Neural cell (in vitro differentiated cells): ENCODE results near the gene SEC14L6. TPM values are rescaled to one million over a fixed set of nuclear protein-coding genes. Genes with fewer than 3 reads are reported as not detected.

Source experiments
- H2AFZ ChIP-seq: fragments of 200-600, 300-800 bp; sonication (generic), shearing (Covaris generic); 2 replicates; pipeline ENCODE4 v1.6.0; 2014; ENCODE audit warnings: low read depth, mild to moderate bottlenecking, antibody characterized with exemption, low read length, moderate library complexity
- H3F3A ChIP-seq: fragments of 200-600 bp; shearing (Covaris generic); 2 replicates; pipeline ENCODE4 v1.6.1; 2016; ENCODE audit warnings: mild to moderate bottlenecking, moderate library complexity, mixed read lengths, antibody characterized with exemption, low read length; ENCODE audit not compliant: insufficient read depth, poor library complexity, severe bottlenecking
- H3K27ac ChIP-seq: fragments of 200-600, 300-800 bp; sonication (generic), shearing (Covaris generic); 2 replicates; pipeline ENCODE4 v1.5.1; 2014; ENCODE audit warnings: mild to moderate bottlenecking, low read length, moderate library complexity
- H3K27me3 ChIP-seq: fragments of 300-800, 200-600 bp; sonication (generic), shearing (Covaris generic); 2 replicates; pipeline ENCODE4 v1.6.0; 2014; ENCODE audit warnings: mild to moderate bottlenecking, low read depth, low read length, moderate library complexity; ENCODE audit not compliant: insufficient read depth
- H3K36me3 ChIP-seq: fragments of 300-800, 200-600 bp; sonication (generic), shearing (Covaris generic); 2 replicates; pipeline ENCODE4 v1.5.1; 2014; ENCODE audit warnings: mild to moderate bottlenecking, antibody characterized with exemption, low read length, moderate library complexity; ENCODE audit not compliant: insufficient read depth
- H3K4me2 ChIP-seq: fragments of 300-800, 200-600 bp; sonication (generic), shearing (Covaris generic); 2 replicates; pipeline ENCODE4 v1.6.0; 2014; ENCODE audit warnings: mild to moderate bottlenecking, low read length
- H3K4me3 ChIP-seq: fragments of 300-800, 200-600 bp; sonication (generic), shearing (Covaris generic); 2 replicates; pipeline ENCODE4 v1.5.1; 2014; ENCODE audit warnings: mild to moderate bottlenecking, low read length, moderate library complexity
- H3K79me2 ChIP-seq: fragments of 200-600 bp; shearing (Covaris generic); replicated peaks from 2 replicates; pipeline ENCODE4 v1.6.0; 2014; ENCODE audit warnings: mild to moderate bottlenecking, low read length, moderate library complexity; ENCODE audit not compliant: insufficient read depth
- H3K9ac ChIP-seq: fragments of 300-800, 200-600 bp; sonication (generic), shearing (Covaris generic); 2 replicates; pipeline ENCODE4 v1.6.1; 2016; ENCODE audit warnings: mild to moderate bottlenecking, low read length, mixed read lengths
- H3K9me2 ChIP-seq: fragments of 200-600 bp; shearing (Covaris generic); 2 replicates; pipeline ENCODE4 v1.6.1; 2016; ENCODE audit warnings: mild to moderate bottlenecking, low read length, mixed read lengths; ENCODE audit not compliant: insufficient read depth
- H3K9me3 ChIP-seq: fragments of 200-600, 300-800 bp; sonication (generic), shearing (Covaris generic); 2 replicates; pipeline ENCODE4 v1.6.1; 2016; ENCODE audit warnings: mild to moderate bottlenecking, mixed run types, low read length, moderate library complexity, mixed read lengths
- H4K20me1 ChIP-seq: fragments of 200-600 bp; shearing (Covaris generic); 2 replicates; pipeline ENCODE4 v1.6.1; 2016; ENCODE audit warnings: mild to moderate bottlenecking, mixed run types; ENCODE audit not compliant: insufficient read depth
- CTCF ChIP-seq: fragments of 450-650 bp; IDR thresholded peaks from 2 replicates; pipeline ENCODE4 v1.5.1; 2014; ENCODE audit warnings: antibody characterized with exemption, mild to moderate bottlenecking, moderate library complexity; ENCODE audit not compliant: poor library complexity, severe bottlenecking
- EP300 ChIP-seq: fragments of 450-650 bp; conservative IDR thresholded peaks from 2 replicates; pipeline ENCODE4 v1.6.1; 2014; ENCODE audit warnings: antibody characterized with exemption, mild to moderate bottlenecking, moderate library complexity; ENCODE audit not compliant: poor library complexity, severe bottlenecking
- EZH2 ChIP-seq: fragments of 200-600, 300-800 bp; shearing (Covaris generic), sonication (generic); IDR thresholded peaks from 2 replicates; pipeline ENCODE4 v1.6.1; 2014; ENCODE audit warnings: antibody characterized with exemption, low read length, borderline replicate concordance, mild to moderate bottlenecking; ENCODE audit not compliant: insufficient read depth, poor library complexity, severe bottlenecking
- MXI1 ChIP-seq: fragments of 450-650 bp; conservative IDR thresholded peaks from 2 replicates; pipeline ENCODE4 v1.6.1; 2014; ENCODE audit warnings: antibody characterized with exemption, mild to moderate bottlenecking; ENCODE audit not compliant: poor library complexity, severe bottlenecking
- POLR2AphosphoS5 ChIP-seq: IDR thresholded peaks from 2 replicates; pipeline ENCODE4 v1.6.1; 2012
- RAD21 ChIP-seq: fragments of 450-650 bp; conservative IDR thresholded peaks from 2 replicates; pipeline ENCODE4 v1.6.1; 2014; ENCODE audit warnings: antibody characterized with exemption, mild to moderate bottlenecking, moderate library complexity
- REST ChIP-seq: IDR thresholded peaks from 2 replicates; pipeline ENCODE4 v1.6.1; 2012; ENCODE audit warnings: borderline replicate concordance
- SMC3 ChIP-seq: fragments of 450-650 bp; conservative IDR thresholded peaks from 2 replicates; pipeline ENCODE4 v1.6.1; 2014; ENCODE audit warnings: antibody characterized with exemption, mild to moderate bottlenecking, moderate library complexity; ENCODE audit not compliant: poor library complexity
- TAF1 ChIP-seq: IDR thresholded peaks from 2 replicates; pipeline ENCODE4 v1.6.1; 2012; ENCODE audit warnings: low read depth
- polyA plus RNA-seq: library from polyadenylated mRNA; depleted of rRNA; stranded (reverse); fragments of >200 nt; gene quantifications from 2 replicates; pipeline ENCODE4 v1.2.3, GENCODE V29; 2014

SEC14L6 gene
- polyA plus RNA-seq, 1 donor from 2014 or later, result not detected

- Histone ChIP-seq H3K27ac (no peak overlapping the region), H3F3A (no peaks in the 10 kb centered on the region), H3K27me3 (no peaks in the 10 kb centered on the region), H4K20me1 (no peaks in the 10 kb centered on the region), H3K9me2 (no peaks in the 10 kb centered on the region), H2AFZ (no peak overlapping the region), H3K79me2 (no peaks in the 10 kb centered on the region), H3K9me3 (no peaks in the 10 kb centered on the region), H3K9ac (no peak overlapping the region), H3K36me3 (no peaks in the 10 kb centered on the region), H3K4me3 (no peak overlapping the region), H3K4me2 (no peak overlapping the region)
- no peak for TF ChIP-seq MXI1
- TF ChIP-seq EP300, result no peak
- no peak for TF ChIP-seq TAF1
- TF ChIP-seq CTCF, result no peak
- no peak for TF ChIP-seq RAD21
- TF ChIP-seq EZH2, result no peak
- TF ChIP-seq POLR2AphosphoS5, result no peak
- TF ChIP-seq REST, result no peak
Measured at GRCh38 chr22:30486118-30486517, 60.4 kb downstream of the SEC14L6 start.

GRCh38 chr22:30485362-30485988, 61.1 kb downstream of the SEC14L6 start:
- no peak overlapping the region for H2AFZ ChIP-seq

More at GRCh38 chr22:30485362-30485988, 61.1 kb downstream of the SEC14L6 start:
- Histone ChIP-seq H4K20me1 (no peaks in the 10 kb centered on the region), H3K9ac (no peak overlapping the region), H3K36me3 (no peaks in the 10 kb centered on the region), H3K4me3 (no peak overlapping the region), H3K27ac (no peak overlapping the region), H3K4me2 (no peak overlapping the region), H3K27me3 (no peaks in the 10 kb centered on the region), H3K9me3 (no peaks in the 10 kb centered on the region), H3K79me2 (no peaks in the 10 kb centered on the region), H3F3A (no peaks in the 10 kb centered on the region), H3K9me2 (no peaks in the 10 kb centered on the region)
- no peak for TF ChIP-seq TAF1
- no peak for TF ChIP-seq POLR2AphosphoS5
- TF ChIP-seq RAD21, result peak; percentile 41
- no peak for TF ChIP-seq REST
- TF ChIP-seq MXI1, result no peak
- no peak for TF ChIP-seq EZH2
- peak; percentile 20 for TF ChIP-seq SMC3
- peak; percentile 60 for TF ChIP-seq CTCF
- no peak for TF ChIP-seq EP300
